ENCODE measurements around the gene C10orf120. TPM values are rescaled to one million over a fixed set of nuclear protein-coding genes. Genes with fewer than 3 reads are reported as not detected.

C10orf120 gene
- total RNA-seq, 4 donors from 2014 or later = not detected

DNA sequence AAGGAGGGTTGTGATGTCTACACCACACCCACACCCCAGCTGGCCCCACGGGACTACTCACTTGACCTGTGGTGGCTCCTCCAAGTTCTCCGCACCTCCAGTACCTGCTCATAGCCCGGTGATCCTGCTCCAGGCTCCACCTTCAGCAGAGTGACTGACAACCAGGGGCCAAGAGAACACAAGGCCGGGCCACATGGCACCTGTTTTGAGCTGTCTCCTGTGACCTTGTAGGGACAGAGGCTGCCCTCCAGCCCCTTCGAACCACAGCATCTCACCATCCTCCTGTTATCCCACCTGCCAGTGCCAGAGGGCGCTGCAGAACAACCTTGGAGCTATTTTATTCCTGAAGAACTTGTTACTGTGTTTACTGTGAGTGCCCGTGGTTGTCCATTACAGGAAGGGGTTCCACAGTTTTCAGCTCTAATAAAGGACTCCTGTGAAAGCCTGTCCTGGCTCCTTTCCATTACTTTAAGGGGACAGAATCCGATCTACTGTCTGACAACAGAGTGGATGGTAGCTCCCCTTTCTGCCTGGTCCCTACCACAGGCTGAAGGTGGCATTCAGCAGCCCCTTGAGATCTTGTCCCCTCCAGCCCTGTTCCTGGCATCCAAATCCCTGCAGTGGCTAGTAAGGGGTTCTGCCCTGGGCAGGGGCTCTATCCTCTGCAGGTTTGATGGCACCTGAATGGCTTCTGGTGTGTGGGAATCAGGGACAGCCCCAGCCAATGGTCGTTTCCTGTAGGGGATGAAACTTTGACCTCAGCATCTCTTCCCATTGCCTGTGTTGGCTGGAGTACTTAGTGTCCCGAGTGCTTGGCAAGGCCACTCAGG lies 50.8 kb downstream of the C10orf120 start:
- Histone ChIP-seq H3K4me1 (no peaks in the 10 kb centered on the region), H3K27me3 (no peaks in the 10 kb centered on the region), H3K36me3 (no peaks in the 10 kb centered on the region), H3K4me3 (no peak overlapping the region), H3K9me3 (no peaks in the 10 kb centered on the region), H3K27ac (no peak overlapping the region)
- TF ChIP-seq POLR2A (IDR thresholded peaks at IDR 0.05) (no peak), CTCF (IDR thresholded peaks at IDR 0.05) (peak; percentile 35 to 71 (median 48)), EP300 (IDR thresholded peaks at IDR 0.05) (no peak)
- DNase-seq (ENCODE audit: low spot score in 2 of 2) = peak in 1 of 2 donors; percentile 42
- 29 to 35% methylated on average over 9 to 10 of the region's 10 CpGs for WGBS, 2 donors

Other genes starting within 250 kb of the C10orf120 start
- gene ARMS2, start 245.2 kb downstream of the C10orf120 start, total RNA-seq = not detected
- 100 to 1,000 TPM; 128 to 183 (median 173) TPM for gene HTRA1, start 238.3 kb downstream of the C10orf120 start, total RNA-seq
- gene DMBT1, start 139.1 kb downstream of the C10orf120 start, total RNA-seq = not detected
- 1 to 10 TPM in 3 of 4 donors, not detected in 1; 1.2 to 5.7 (median 1.9) TPM for gene CUZD1, start 146.0 kb upstream of the C10orf120 start, total RNA-seq
- 10 to 100 TPM in 1 of 4 donors, 1 to 10 TPM in 3; 2.8 to 10.0 (median 6.7) TPM for gene FAM24B, start 179.7 kb upstream of the C10orf120 start, total RNA-seq
- gene FAM24A, start 210.8 kb upstream of the C10orf120 start, total RNA-seq = not detected

Data from tibial nerve (tissue), 4 donors.